T-cell (primary cell): ENCODE measurements around the gene SLC34A2. TPM values are rescaled to one million over a fixed set of nuclear protein-coding genes. Genes with fewer than 3 reads are reported as not detected.
"Not testable (repeated sequence)": the region's sequence is repeated elsewhere in the genome, so short reads cannot be mapped to it uniquely, and the experiment has no call there.

Experiments
- ATAC-seq, 4 experiments: fragments of 200-7000 bp in 3 of 4; fragments of 150-1000 bp in 1 of 4; cut with Tn5 transposase; replicated peaks in 1 of 4; 1 replicate in 3 of 4; 2 replicates in 1 of 4; pipeline ENCODE4 v1.10.0; 2021; ENCODE audit warnings: moderate library complexity in 3 of 4, mild to moderate bottlenecking in 2 of 4, moderate number of reproducible peaks in 1 of 4
- CTCF ChIA-PET, 2 donors: fragments of 300-600 bp; sonication (Branson Sonifier 250); formaldehyde crosslinking; loops; one replicate each; lab custom pipeline; 2022; ENCODE audit warnings: antibody characterized with exemption in 2 of 2; lab: Charles Lee
- POLR2A ChIA-PET, 2 donors: fragments of 300-600 bp; sonication (Branson Sonifier 250); formaldehyde crosslinking; loops; one replicate each; lab custom pipeline; 2022; ENCODE audit warnings: antibody characterized with exemption in 2 of 2; lab: Charles Lee
- DNase-seq, 35 experiments: peaks; one replicate each; pipeline versions ENCODE4 v3.0.0 to v3.0.0-alpha.2; 2013 to 2023
- H3K27ac ChIP-seq: one replicate; pipeline ENCODE4 v1.5.1; 2013; ENCODE audit warnings: low read length
- H3K27me3 ChIP-seq, 2 experiments: replicated peaks in 1 of 2; 1 replicate in 1 of 2; 2 replicates in 1 of 2; pipeline versions ENCODE4 v1.6.1 to v1.7.0; 2013; ENCODE audit warnings: low read length in 1 of 2, mixed read lengths in 1 of 2; ENCODE audit not compliant: control insufficient read depth in 2 of 2, insufficient read depth in 2 of 2; ENCODE audit errors: extremely low read depth in 1 of 2
- H3K36me3 ChIP-seq, 2 donors: 1 replicate in 1 of 2; 2 replicates in 1 of 2; pipeline versions ENCODE4 v1.6.1 to v1.7.0; 2013; ENCODE audit warnings: low read length in 1 of 2; ENCODE audit not compliant: control insufficient read depth in 2 of 2, insufficient read depth in 1 of 2; ENCODE audit errors: extremely low read depth in 1 of 2
- H3K4me1 ChIP-seq, 2 experiments: 1 replicate in 1 of 2; 2 replicates in 1 of 2; pipeline versions ENCODE4 v1.6.1 to v1.7.0; 2013; ENCODE audit warnings: low read length in 2 of 2, mixed read lengths in 1 of 2; ENCODE audit not compliant: insufficient read depth in 2 of 2, control insufficient read depth in 1 of 2; ENCODE audit errors: extremely low read depth in 1 of 2
- H3K4me3 ChIP-seq, 2 donors: 1 replicate in 1 of 2; 2 replicates in 1 of 2; pipeline versions ENCODE4 v1.5.1 to v1.7.0; 2013; ENCODE audit warnings: mild to moderate bottlenecking in 2 of 2, low read length in 1 of 2, moderate library complexity in 1 of 2; ENCODE audit not compliant: control insufficient read depth in 1 of 2; ENCODE audit errors: extremely low read depth in 1 of 2
- H3K9me3 ChIP-seq: 2 replicates; pipeline ENCODE4 v1.7.0; 2013
- H3K27ac Mint-ChIP-seq, 2 donors: one replicate each; pipeline ENCODE4 v1.8.0; 2020 to 2021; ENCODE audit warnings: mild to moderate bottlenecking in 2 of 2, mixed read lengths in 2 of 2
- H3K27me3 Mint-ChIP-seq, 2 donors: one replicate each; pipeline ENCODE4 v1.8.0; 2021 to 2022; ENCODE audit warnings: mixed read lengths in 2 of 2
- H3K36me3 Mint-ChIP-seq: one replicate; pipeline ENCODE4 v1.8.0; 2021; ENCODE audit warnings: mixed read lengths
- H3K4me1 Mint-ChIP-seq, 3 donors: one replicate each; pipeline ENCODE4 v1.8.0; 2020 to 2022; ENCODE audit warnings: mixed read lengths in 3 of 3, mild to moderate bottlenecking in 1 of 3
- H3K4me3 Mint-ChIP-seq, 3 donors: one replicate each; pipeline ENCODE4 v1.8.0; 2020 to 2022; ENCODE audit warnings: mild to moderate bottlenecking in 3 of 3, mixed read lengths in 3 of 3, moderate library complexity in 3 of 3
- H3K9me3 Mint-ChIP-seq, 3 donors: one replicate each; pipeline ENCODE4 v1.8.0; 2020 to 2022; ENCODE audit warnings: mixed read lengths in 3 of 3
- WGBS: methylation state at CpG from one replicate; pipeline ENCODE4 v1.1.5; 2013; ENCODE audit warnings: missing lambda C conversion rate; ENCODE audit not compliant: insufficient coverage; 5-methylcytosine and 5-hydroxymethylcytosine counted together
- total RNA-seq, 35 experiments: library from RNA in 6 of 35; stranded (reverse) in 6 of 35; fragments of 120-200 nt in 1 of 35; gene quantifications; one replicate each; pipeline versions ENCODE4 v1.2.1 to v1.2.4 and lab custom pipeline; 2013 to 2026

Gene SLC34A2
- total RNA-seq, 5 donors from 2014 or later (not counting 1 experiment from before 2014, with no cell fraction given) = 1.0 to 2.5 (median 1.9) TPM; not detected in 2

DNA sequence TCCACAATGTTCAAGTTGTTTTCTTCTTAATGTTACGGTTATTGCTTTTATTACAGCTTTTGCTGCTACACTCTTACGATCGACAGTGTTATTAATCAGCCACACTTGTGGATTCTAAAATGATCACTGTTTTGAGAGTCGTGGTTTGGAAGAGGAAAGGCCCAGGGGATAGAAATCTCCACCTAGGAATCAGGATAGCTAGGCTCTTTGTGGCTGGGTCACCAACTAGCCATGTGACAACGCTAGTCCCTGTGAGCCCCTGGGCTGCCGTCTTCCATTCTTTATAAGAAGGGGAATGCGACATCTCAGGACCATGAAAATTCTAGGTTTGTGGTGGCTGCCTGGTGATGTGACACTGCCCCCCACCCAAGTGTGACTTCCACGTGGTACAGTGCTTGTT is 380 bp downstream of the SLC34A2 start:
- peaks cover 3 to 36% of the 10 kb centered on the region in 2 experiments for H3K27me3 ChIP-seq
- no peaks in the 10 kb centered on the region for H3K9me3 ChIP-seq
- peaks cover 24 to 34% of the 10 kb centered on the region in 2 donors for H3K27me3 Mint-ChIP-seq
- H3K27ac ChIP-seq = no peak overlapping the region
- no peak overlapping the region for H3K4me3 ChIP-seq
- H3K4me3 Mint-ChIP-seq = no peak overlapping the region
- no peak for ATAC-seq
- POLR2A ChIA-PET = no interaction called here
- CTCF ChIA-PET = no interaction called here
- no peaks in the 10 kb centered on the region for H3K9me3 Mint-ChIP-seq
- no peaks in the 10 kb centered on the region for H3K36me3 ChIP-seq
- no peak overlapping the region for H3K27ac Mint-ChIP-seq
- peaks cover 0 to 12% of the 10 kb centered on the region in 2 experiments for H3K4me1 ChIP-seq
- DNase-seq = no peak
- 44% methylated on average over 5 of the region's 8 CpGs for WGBS
- H3K36me3 Mint-ChIP-seq = no peaks in the 10 kb centered on the region
- H3K4me1 Mint-ChIP-seq = peaks cover 0 to 10% (median 6%) of the 10 kb centered on the region in 3 donors

DNA sequence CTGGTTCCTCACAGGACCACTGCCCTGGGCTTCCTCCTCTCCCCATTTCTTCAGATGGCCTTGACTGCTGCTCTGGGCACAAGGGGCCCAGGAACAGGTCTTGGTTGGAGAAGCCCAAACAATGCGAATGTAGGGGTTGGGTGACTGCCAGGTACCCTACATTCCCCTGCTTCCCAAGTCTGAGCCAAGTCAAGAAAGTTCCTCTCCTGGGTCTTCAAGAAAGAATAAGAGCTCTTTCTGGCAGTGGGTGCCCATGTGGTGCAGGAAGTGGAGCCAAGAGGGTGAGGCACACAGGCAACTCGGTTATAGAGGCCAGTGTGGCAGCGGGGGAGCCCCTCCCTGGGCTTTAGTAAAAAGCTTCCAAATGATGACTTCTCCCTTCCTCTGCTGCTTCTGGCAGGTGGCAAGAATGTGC is 2.7 kb downstream of the SLC34A2 start:
- Histone ChIP-seq H3K4me1 (peaks cover 0 to 12% of the 10 kb centered on the region in 2 experiments), H3K27ac (no peak overlapping the region), H3K27me3 (peaks cover 3 to 30% of the 10 kb centered on the region in 2 experiments), H3K9me3 (no peaks in the 10 kb centered on the region), H3K4me3 (no peak overlapping the region), H3K36me3 (no peaks in the 10 kb centered on the region)
- no peak for DNase-seq
- H3K4me1 Mint-ChIP-seq = peaks cover 0 to 10% (median 6%) of the 10 kb centered on the region in 3 donors
- H3K9me3 Mint-ChIP-seq = no peaks in the 10 kb centered on the region
- no peak for ATAC-seq
- H3K4me3 Mint-ChIP-seq = no peak overlapping the region
- 80% methylated on average over 1 of the region's 3 CpGs for WGBS
- no peaks in the 10 kb centered on the region for H3K36me3 Mint-ChIP-seq
- ChIA-PET POLR2A (no interaction called here), CTCF (no interaction called here)
- H3K27me3 Mint-ChIP-seq = peaks cover 24 to 30% of the 10 kb centered on the region in 2 donors
- no peak overlapping the region for H3K27ac Mint-ChIP-seq

DNA sequence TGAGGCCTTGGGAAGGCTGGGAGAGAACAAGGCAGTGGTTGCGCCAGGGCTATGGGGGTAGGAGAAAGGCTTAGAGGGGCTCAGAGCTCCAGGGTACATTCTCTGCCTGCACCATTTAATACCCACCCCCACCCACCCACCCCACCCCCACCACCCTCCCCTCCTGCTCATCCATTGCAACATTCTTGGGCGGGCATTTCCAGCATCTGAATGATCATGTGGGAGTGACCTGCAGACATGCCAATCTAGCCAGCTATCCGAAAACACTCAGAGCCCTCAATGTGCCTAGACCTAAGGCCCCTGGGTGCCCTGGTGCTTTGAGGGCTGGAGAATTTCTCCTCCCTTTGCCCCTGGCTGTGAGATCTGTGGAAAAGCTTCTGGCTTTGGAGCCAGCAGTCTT is 3.1 kb downstream of the SLC34A2 start:
- no peak overlapping the region for H3K4me3 ChIP-seq
- H3K27me3 ChIP-seq = peaks cover 3 to 30% of the 10 kb centered on the region in 2 experiments
- no peak overlapping the region for H3K27ac ChIP-seq
- no peaks in the 10 kb centered on the region for H3K9me3 Mint-ChIP-seq
- H3K4me3 Mint-ChIP-seq = no peak overlapping the region
- H3K27me3 Mint-ChIP-seq = peaks cover 24 to 28% of the 10 kb centered on the region in 2 donors
- no peaks in the 10 kb centered on the region for H3K9me3 ChIP-seq
- DNase-seq (no peak), ATAC-seq (no peak)
- 89% methylated on average over 1 of the region's 3 CpGs for WGBS
- no peaks in the 10 kb centered on the region for H3K36me3 ChIP-seq
- H3K36me3 Mint-ChIP-seq = no peaks in the 10 kb centered on the region
- ChIA-PET CTCF (no interaction called here), POLR2A (no interaction called here)
- peaks cover 0 to 10% (median 6%) of the 10 kb centered on the region in 3 donors for H3K4me1 Mint-ChIP-seq
- no peak overlapping the region for H3K27ac Mint-ChIP-seq
- H3K4me1 ChIP-seq = peaks cover 0 to 12% of the 10 kb centered on the region in 2 experiments

DNA sequence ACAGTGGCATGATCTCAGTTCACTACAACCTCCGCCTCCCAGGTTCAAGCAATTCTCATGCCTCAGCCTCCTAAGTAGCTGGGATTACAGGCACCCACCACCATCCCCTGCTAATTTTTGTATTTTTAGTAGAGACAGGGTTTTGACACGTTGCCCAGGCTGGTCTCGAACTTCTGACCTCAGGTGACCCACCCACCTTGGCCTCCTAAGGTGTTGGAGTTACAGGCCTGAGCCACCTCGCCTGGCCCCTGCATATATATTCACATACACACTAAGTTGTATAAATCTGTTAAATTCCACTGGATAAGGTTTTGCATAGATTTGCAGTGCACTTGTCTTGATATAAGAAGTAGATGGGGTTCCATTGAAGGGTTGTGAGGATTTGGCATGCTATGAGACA is 5.8 kb downstream of the SLC34A2 start:
- H3K36me3 ChIP-seq, H3K4me1 Mint-ChIP-seq, H3K27ac Mint-ChIP-seq, POLR2A ChIA-PET, H3K9me3 ChIP-seq, H3K4me1 ChIP-seq, DNase-seq, ATAC-seq, H3K4me3 Mint-ChIP-seq, H3K27ac ChIP-seq, H3K36me3 Mint-ChIP-seq, H3K4me3 ChIP-seq, H3K27me3 ChIP-seq, H3K9me3 Mint-ChIP-seq: not testable (repeated sequence)
- WGBS = no CpG with 5 or more reads among the region's 4 CpGs
- CTCF ChIA-PET = interaction anchor here in 1 of 2 donors (0.7 kb wide), 1 partner anchor 713 kb away, joined by 3 read pairs; no protein-coding TSS in a partner anchor
- H3K27me3 Mint-ChIP-seq = peaks cover 11 to 12% of the 10 kb centered on the region in 2 donors

DNA sequence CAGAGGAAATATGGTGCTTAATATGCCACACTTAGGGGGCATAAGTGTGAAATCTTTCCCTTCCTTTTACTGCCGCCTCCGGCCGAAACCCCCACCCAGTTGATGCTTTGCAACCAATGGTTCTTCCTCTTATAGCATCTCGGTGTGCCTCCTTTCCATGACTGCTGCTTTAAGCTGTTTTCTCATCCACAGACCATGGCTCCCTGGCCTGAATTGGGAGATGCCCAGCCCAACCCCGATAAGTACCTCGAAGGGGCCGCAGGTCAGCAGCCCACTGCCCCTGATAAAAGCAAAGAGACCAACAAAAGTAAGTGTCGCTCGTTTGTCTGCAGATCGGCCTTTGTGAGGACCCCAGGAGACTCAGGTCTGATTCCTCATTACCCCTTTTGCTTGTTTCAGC is 6.7 kb downstream of the SLC34A2 start:
- Mint-ChIP-seq H3K4me1 (no peaks in the 10 kb centered on the region), H3K36me3 (no peaks in the 10 kb centered on the region), H3K27me3 (peaks cover 3 to 5% of the 10 kb centered on the region in 2 donors), H3K27ac (no peak overlapping the region), H3K9me3 (no peaks in the 10 kb centered on the region), H3K4me3 (no peak overlapping the region)
- Histone ChIP-seq H3K9me3 (no peaks in the 10 kb centered on the region), H3K36me3 (no peaks in the 10 kb centered on the region), H3K27ac (no peak overlapping the region), H3K4me3 (no peak overlapping the region), H3K27me3 (peaks cover 0 to 8% of the 10 kb centered on the region in 2 experiments), H3K4me1 (no peaks in the 10 kb centered on the region)
- DNase-seq = no peak
- 60% methylated on average over 7 of the region's 10 CpGs for WGBS
- ATAC-seq = peak in 1 of 4 experiments; percentile 4
- ChIA-PET POLR2A (no interaction called here), CTCF (interaction anchor here in 1 of 2 donors (0.7 kb wide), 1 partner anchor 712 kb away, joined by 3 read pairs; no protein-coding TSS in a partner anchor)

DNA sequence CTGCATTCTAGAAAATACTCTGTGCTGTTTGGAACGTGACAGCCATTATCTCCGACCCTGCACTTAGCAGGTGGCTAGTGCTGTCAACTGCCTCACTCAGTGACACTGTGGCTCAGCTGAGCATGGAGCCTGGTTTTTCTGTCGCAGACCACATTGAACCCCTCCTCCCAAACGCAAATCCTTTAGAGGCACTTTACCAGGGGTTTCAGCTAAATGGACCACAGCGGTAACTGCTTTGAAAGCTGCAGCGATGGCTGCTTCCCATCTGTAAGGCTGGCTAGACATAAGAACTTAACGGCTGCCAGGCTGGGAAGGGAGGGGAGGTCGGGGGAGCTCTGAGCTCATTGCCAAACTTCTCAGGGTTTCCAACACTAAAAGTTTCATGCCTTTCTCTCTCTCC is 8.1 kb downstream of the SLC34A2 start:
- ChIA-PET CTCF (interaction anchor here in 1 of 2 donors (0.5 kb wide), 1 partner anchor 85 kb away, joined by 3 read pairs; no protein-coding TSS in a partner anchor), POLR2A (no interaction called here)
- Histone ChIP-seq H3K27me3 (peaks cover 0 to 5% of the 10 kb centered on the region in 2 experiments), H3K9me3 (no peaks in the 10 kb centered on the region), H3K36me3 (no peaks in the 10 kb centered on the region), H3K4me1 (no peaks in the 10 kb centered on the region), H3K27ac (no peak overlapping the region), H3K4me3 (no peak overlapping the region)
- Mint-ChIP-seq H3K27ac (no peak overlapping the region), H3K4me3 (no peak overlapping the region), H3K36me3 (no peaks in the 10 kb centered on the region), H3K9me3 (no peaks in the 10 kb centered on the region), H3K4me1 (no peaks in the 10 kb centered on the region), H3K27me3 (peaks cover 3 to 5% of the 10 kb centered on the region in 2 donors)
- DNase-seq (no peak), ATAC-seq (no peak)
- 75% methylated on average over 3 of the region's 8 CpGs for WGBS
